NCI-H146 treated with DMSO at 0.1 percent for 48 hours (cell line): ENCODE data around the gene FAF1.

Experiments used
- DNase-seq: peaks from one replicate; lab custom pipeline; 2025; ENCODE audit not compliant: unreplicated experiment; lab: John Stamatoyannopoulos, UW

Gene FAF1

DNA sequence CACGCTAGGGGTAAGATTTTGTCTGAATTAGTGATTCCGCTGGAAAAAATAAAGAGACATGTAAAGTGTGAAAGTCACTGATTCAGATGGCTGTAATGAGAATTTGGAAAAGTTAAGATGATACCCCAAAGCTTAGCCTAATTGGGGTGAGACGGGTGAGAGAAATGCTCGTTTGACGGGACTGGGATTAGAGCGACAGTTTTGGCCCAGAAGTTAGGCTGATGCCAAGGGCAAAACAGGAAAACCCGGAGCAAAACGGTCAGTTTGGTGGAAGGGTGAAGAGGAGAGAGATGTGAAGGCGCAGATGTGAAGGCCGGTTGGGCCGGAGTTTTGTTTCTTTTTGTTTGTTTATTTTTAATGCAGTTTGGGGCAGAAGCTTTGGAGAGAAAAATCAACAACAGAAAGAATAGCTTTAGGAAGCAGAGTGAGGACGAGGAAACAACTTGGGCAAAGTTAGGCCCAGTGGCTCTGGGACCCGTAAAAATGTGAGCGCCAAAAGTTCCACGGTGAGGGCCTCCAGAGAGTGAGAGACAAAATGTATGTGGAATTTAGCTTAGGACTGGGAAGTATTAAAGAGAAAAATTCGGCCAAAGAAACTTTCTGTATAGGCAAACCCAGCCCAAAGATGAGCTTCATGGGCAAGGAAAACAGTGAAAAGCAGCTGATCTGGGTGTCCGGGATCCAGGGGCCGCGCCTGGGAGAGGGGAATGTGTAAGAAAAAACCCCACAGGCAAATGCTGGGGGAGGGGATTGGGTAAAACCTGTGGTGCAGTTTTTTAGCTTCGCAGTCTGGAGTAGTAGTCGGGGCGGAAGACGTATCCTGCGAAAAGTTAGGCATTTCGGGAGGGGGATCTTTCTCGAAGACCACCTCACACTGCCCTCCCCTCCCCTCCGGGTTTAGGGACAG lies 538.0 kb downstream of the FAF1 start:
- no peak for DNase-seq

DNA sequence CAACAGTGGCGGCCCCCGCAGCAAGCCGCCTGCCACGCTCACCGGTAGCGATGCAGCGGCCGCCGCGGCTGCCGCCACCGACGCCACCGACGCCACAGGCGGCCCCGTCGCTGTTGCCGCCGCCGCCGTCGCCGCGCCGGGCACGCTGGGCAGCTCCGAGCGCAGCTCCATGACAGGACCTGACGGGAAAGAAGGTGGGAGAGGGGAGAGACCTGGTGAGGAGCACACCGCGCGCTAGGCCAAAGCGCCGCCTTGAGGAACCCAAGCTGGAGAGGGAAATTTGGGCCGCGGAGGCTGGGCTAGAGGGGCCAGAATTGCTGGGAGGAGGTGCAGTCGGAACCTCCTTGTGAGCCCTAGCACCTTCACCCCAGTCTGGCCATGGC lies 538.7 kb downstream of the FAF1 start:
- no peak for DNase-seq

DNA sequence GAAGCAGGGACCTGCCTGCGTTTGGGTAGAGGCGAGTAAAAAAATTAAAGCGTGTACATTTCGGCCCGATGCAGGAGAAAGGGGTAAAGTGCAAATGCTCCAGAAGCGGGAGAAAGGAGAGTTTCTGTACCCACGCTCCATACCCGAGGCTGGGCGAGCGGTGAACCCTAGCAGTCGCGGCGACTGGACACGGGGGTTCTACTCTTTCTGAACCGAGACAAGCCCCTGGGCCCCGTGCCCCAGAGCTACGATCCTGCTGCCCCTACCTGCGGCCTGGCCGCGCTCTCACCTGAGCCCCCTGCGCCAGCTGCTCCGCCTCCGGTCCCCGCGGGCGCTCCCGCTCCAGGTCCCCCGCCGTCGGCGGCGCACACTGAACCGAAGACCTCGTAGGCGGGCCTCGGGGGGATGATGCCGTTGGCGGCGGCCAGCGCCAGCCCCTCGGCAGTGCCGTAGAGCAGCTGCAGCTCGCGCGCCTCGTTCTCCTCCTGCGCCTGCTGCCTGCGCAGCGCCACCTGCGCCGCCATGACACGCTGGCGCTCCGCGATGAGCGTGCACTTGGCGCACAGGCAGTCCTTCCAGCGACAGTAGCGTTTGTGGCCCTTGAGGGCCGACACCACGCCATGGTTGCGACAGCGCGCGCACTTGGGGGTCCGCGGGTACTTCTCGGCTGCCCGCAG lies 539.2 kb downstream of the FAF1 start:
- no peak for DNase-seq

DNA sequence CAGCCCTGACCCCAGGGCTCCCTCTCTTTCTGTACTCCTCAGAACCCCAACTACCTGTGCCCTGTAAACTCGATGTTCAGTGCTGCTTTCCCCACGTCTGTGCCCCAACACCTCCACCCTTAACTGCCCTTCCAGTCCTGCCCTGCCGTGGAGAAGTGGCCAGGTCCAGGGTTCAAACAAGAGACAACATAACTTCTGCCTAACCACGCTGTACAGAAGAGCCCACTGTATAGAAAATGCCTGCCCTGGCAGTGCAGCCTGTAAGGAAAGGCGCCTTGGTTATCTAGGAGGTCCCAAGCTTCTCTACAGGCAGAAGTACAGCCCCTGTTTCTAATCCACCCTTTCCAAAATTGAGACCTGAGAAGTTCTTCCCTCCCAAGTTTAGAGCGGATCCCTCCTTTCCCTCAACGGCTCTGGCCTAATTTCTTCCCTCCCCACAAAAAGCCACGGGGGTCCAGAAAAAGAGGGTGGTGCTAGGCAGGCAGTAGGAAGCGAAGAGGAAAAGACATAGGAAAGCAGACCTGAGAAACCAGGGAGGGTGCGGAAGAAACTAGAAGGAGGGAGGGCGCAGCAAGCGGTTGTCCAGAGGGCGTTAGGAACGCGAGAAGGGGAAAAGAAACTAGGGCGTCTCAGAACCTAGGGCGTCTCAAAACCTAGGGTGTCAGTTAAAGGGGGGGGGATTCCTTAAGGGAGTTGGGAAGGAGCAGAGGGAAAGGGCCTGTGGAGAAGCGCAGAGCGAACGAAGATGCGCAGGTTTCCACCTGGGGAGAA lies 540.0 kb downstream of the FAF1 start:
- DNase-seq: no peak

DNA sequence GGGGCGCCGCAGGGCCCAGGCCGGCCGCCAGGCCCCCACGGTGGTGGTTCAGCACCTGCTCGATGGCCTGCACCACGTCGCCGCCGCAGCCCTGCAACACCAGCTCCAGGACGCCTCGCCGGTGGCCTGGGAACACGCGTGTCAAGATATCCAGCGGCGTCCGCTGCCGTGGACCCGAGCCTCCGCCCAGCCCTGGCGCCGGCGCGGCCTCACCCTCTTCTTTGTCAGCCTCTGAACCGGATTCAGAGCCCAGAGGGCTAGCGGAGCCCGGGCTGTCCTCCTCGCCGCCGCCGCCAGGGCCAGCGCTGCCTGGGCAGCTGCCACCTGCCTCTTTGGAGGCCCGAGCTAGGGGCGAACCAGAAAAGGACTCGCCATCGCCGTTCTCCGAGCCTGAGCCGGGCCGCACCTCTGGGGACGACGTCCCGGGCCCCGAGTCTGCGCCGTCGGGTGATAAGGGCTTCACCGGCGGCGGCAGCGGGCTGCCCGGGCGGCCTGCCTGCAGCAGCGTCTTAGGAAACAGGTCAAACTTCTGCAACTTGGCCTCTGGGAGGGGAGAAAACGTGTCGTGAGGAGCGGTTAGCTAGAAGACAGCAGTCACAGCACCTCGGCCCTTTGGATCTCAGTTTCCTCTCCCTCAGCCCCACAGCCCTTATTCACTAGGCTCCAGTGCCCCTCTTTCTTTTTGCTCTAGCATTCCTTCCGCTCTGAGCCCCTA lies 540.7 kb downstream of the FAF1 start:
- no peak for DNase-seq

DNA sequence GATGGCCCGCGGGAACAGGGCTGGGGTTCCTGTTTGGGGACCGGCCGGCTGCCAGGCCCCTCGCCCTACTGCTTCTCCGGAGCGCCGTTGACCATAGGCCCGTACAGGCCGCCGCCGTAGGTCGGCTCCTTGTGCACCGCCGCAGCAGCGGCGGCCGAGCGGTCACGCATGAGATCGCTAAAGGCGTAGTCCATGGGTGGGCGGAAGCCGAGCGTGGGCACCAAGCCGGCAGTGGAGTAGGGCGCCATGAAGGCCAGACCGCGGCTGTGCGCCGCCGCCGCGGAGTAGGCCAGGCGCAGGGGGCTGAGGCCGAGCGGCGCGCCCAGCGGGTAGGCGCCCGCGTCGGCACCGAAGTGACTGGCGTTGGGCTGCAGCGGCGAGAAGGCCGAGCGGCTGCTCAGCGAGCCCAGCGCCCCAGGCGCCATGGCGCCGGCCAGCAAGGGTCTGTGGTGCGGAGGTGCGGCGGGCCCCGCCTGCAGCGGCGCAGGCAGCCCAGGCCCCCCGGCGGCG lies 541.4 kb downstream of the FAF1 start:
- no peak for DNase-seq

DNA sequence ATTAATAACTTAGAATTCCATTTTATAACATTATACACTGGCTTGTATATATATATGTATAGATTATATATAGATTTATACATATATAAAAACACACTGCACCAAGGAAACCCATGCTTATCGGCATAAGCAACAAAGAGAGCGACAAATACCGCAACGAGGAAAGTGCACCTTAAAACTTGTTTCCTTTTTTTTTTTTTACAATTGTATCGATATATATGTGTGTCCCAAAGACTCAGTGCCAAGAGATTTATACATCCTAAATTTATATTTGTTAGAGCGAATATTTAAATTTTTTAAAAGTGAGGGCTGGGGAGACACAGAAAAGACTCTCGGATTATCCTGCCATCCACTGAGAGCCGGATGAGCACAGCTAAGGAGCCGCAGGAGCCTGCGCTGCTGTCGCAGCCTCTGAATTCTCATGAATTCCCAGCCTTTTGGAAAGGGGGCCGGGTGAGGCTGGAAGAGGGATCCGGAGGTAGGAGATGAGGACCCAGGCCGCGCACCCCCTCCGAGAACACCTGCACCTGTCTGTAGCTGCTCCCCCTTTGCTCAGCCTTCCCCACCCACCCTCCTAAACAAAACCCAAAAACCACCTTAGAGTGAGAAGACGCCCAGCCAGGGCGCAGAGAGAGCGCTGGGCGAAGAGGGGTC lies 542.0 kb downstream of the FAF1 start:
- DNase-seq: no peak

DNA sequence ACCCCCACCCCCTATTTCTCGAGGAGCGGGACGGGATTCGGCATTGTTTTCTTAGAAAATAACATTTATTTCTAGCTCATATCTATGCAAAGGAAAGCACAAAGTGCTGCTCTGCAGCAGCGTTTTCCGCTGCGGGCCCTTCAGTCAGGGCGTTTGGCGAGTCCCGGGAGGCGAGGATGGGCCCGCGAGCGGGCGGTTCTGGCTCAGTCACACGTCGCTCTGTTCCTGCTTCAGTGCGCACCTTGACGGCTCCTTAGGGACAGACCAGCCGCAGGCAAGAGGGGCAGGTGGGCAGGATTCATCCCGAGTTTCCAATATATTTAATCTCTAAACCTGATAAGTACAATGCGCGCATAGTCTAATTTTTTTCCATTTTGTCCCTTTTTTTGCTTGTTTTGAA lies 542.6 kb downstream of the FAF1 start:
- DNase-seq: no peak

DNA sequence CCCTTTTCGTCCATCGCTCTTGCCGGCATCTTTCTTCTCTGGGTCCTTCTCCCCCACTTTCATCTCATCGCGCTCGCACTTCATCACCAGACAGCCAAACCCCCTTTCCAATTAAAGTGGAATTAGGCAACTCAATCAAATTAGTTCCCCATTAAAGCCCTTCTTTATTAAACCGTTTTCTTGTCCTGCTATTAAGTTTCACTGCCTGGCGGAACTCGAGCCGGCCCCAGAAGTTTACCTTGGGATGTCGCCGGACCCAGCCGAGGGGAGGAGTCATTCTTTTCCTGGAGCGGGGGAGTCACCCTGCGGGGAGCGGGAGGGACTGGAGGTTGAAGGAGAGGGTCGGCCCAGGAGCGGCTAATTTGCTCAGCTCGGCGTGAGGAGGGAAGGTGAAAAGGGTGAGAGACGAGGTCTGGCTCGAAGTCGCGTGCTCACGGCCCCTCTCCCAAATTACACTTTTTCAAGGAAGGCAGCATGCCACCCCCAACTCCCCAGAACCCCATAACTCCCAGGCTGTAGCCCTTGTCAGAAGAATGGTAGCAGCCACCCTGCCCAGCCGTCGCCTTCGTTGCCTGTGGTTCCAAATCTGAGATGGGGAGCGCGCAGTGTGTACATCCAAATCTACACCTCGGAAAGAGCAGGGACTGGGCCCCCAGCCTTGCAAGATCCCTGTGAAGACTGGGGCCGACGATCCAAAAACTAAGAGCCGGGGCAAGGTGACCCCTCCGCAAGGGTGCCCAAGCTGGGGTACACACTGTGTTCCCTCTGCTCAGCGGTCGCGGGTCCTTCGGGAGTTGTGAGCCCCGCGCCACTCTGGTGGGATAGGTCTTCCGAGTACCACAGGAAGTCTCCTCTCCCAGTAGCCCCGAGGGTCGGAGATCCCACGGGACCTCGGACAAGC lies 543.3 kb downstream of the FAF1 start:
- DNase-seq: no peak

DNA sequence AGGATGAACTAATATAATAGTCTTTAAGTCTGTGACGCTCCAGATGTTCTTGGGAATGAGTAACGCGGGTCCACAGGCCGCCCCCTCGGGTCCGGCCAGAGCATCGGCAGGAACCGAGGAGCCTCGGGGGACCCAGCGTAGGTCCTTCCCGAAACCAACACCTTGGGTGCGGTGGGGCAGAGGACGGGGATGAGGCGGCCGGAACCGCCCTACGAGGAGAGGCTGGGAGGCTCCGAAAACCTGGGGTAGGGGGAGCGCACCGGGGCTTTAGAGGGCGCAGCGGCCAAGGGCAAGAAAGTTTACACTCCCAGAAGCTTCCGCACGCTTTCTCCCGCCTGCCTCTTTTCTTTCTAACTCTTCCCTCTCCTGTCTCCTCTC lies 543.9 kb downstream of the FAF1 start:
- no peak for DNase-seq

DNA sequence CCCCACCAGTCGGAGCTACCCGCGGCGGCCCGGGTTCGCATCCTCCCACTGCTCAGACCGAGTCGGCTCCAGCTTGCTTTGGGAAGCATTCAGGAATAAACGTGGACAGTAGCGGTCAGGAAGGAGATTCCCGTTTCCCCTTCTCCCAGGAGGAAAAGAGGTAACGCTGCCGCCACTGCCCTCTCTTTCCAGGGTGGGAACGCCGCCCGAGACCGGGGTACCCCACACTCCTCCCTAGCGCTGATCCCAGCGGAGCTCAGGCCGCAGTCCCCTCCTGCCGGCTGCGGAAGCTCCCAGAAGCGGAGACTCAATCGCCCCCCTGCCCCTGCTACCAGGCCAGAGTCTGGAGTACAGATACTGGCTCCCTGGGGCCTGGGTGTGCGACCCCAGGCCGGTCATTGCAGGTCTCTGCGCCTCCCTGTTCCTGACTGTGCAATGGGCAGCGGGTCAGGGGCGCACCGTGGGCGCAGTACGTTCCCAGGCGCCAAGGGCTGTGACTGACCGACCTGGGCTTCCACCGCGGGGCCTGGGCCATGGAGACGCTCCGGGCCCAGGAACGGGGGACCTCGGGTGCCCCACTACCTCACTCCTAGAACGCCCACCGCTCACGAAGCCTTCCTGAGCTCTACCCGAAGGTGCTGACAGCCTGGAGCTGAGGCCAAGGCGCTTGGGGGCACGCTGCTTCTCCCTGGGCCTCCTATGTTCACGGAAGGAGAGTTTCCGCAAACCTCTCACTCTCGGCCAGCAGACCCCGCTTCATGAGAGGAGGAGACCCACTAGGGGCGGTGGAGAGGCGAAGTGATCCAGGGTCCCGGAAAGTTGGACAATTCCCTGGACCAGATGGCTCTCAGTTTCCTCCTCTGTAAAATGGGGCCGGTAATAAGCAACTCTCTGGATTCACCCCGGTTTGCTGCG lies 544.6 kb downstream of the FAF1 start:
- no peak for DNase-seq

DNA sequence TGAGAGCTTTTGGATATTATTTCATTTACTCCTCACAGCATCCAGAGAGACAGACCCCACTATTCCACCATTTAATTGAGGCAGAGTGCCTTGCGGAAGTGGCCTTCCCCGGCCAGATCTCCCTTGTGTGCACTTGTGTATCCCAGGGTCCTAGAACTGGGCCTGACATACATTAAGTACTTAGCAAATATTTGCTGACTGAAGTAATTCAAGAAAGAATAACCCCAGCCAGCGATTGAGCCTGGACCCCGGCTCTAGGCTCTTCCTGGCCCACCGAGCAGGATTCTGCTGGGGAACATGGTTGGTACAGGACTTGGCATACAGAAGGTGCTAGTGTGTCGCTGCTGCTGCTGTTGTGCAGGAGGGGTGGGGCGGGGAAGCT lies 545.2 kb downstream of the FAF1 start:
- no peak for DNase-seq

DNA sequence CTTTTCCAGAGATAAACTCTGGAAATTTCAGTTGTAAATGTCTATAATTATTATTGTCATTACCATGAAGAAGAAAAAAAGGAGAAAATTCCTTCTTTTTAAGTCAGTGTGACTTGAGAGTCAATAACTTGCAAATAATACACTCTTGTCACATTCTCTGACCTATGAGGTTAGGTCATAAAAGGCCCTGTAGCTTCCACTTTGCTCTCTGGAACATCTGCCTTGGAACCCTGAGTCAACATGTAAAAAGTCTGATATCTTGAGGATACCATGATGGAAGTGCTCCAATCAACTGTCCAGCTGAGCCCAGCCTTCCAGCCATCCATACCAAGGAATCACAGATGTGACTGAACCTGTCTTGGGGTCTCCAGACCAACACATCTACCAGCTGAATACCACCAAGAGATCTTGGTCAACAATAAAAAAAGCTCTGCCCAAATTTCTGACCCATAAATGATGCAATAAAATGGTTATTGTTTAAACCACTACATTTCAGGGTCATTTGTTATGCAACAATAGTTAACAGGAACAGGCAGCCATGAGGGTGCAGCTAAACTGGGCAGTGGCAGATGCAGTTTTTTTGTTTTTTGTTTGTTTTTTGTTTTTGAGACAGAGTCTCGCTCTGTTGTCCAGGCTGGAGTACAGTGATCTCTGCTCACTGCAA lies 547.1 kb downstream of the FAF1 start:
- no peak for DNase-seq

DNA sequence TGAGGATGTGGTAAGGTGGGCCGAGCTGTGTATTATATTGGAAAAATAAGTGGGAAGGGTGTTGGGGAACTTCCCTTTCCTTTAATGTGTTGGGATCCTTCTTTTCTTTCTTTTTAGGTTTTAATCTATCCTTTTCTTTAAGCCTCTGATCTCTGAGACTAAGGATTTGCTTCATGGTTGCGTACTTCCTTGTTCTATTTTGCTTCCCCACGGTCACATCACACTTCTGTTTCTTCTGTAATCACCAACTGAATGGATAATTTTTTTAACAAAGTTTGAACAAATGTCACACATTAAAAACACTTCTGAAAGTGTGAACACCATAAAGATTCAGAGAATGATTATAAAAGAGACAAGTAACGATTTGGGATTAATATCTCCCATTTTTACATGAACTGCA lies 554.3 kb downstream of the FAF1 start:
- DNase-seq: no peak

DNA sequence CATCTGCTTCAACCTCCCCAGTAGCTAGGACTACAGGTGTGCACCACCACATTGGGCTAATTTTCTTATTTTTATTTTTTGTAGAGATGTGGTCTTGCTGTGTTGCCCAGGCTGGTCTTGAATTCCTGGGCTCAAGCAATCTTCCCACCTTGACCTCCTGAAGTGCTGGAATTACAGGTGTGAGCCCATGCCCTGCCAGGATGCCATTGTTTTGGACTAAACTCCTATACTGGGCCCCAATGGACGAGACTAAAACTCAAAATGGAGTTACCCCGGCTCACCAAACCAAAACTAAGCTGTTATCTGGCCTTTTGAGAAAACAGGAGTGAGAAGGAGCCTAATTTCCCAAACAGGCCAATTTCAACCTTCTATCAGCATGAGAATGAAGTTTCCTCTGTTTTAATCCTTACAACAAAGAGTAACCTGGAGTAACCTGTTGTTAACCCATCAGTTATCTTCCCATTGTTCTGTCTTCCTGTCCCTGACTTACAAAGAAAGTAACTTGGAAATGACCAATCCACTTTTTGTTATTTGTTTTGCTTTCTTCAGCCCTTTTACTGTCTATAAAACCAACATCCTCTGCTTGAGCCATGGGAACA lies 566.4 kb downstream of the FAF1 start:
- DNase-seq: no peak
